Germinal center (tissue), 1 donor: Measurements from ENCODE around the gene UTF1.

Experiments
- DNase-seq: peaks from one replicate; pipeline ENCODE4 v3.0.0; 2012; ENCODE audit warnings: mixed read lengths, low spot score

UTF1 gene

DNA sequence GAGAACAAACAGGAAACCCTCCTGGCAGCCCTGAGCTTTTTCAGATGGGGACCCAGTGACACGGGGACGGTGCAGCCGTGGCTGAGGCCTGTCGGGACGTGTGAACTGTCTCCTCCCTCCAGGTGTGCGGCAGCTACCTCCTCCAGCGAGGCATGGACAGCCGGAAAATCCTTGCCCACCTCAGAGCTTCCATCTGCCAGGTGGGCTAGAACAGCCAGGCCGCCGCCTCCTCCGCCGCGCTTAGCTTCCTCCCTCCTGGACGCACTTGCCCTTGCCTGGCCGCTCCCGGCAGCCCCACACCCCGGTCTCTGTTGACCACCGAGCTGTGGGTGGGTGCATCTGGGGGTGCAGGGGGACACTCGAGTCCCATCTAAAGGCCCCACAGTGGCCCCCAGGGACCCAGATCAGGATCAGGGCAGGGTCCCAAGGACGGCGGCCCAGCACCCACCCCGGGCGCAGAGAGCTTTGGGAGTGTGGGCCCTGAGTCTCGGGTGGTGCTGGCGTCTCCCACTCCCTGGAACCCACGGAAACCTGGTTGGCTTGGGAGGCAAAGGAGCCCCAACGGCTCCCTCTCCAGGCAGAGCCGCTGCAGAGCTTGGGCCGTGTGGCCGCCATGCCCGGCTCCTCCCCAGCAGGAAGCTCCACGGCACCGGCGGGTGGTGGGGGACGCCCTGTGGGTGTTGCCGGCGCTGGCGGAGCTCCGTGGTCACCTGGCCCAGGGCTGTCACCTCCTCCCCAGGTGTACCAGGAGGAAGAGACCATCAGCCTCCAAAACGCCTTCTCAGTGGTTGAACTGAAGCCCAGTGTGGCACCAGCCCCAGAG is 32.9 kb upstream of the UTF1 start:
- DNase-seq = no peak

DNA sequence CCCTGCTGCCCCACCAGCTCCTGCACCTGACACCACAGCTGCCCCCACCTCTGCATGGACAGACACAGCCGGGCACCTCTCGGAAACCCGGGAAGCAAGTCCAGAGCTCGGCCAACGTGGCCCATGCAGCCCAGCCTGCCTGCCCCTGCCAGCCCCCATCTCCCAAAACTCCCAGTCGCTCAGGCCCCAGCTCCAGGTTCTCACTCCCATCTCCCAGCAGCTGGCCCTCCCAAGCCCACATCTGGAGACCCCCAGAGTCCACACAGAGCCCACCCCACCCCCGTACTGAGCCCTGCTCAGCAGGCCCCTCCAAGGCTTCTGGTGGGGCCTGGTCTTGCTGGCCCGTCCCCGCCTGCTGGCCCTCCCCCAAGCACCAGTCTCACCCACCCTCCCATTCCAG is 32.2 kb upstream of the UTF1 start:
- DNase-seq = no peak

DNA sequence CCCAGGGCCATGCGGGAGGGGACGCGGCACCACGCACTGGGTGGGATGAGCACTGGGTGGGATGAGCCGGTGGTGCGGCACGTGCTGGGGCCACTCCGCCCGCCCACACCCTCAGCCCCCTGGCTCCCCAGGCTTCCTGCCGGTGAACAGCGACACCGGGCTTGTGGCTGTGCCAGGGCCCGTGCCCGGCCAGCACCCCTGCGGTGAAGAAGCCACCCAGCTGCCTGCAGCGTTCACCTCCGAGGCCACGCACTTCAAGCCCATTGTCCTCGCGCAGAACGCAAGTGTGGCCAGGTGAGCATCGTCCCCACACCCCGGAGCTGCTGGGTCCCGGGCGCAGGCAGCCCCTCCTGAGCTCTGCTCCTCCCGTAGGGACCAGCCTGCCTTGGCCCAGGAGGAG is 31.8 kb upstream of the UTF1 start:
- no peak for DNase-seq

DNA sequence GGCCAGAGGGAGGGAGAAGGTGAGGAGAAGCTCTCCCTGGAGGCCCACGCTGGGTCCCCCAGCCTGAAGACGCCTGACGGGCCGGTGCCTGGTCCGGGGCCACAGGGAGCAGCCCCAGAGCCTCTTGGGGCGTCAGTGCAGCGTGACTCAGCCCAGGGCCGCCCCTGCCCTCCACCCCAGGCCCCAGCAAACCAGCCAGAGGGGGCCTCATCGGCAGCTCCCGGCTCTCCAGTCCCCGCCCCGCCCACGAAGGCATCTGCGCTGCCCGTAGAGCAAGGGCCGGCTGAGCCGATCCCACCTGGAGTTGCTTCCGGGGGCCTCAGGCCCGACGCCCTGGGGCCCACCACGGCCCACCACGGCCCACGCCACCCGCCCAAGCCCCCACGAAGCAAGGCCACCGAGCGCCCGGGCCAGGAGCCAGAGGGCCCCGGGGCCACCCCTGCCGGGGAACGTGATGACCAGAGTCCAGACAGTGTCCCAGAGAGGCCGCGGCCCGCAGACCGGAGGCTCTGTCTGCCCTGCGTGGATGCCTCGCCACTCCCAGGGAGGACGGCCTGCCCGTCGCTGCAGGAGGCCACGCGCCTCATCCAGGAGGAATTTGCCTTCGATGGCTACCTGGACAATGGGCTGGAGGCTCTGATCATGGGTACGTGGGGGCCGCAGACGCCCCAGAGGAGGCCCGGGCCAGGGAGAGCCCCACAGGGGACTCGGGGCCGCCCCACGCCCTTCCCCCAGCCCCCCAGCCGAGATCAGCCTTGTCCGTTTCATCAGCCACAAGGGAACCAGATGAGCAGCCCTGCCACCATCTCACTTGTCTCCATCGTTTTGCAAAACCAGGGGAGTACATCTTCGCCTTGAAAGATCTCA is 31.2 kb upstream of the UTF1 start:
- no peak for DNase-seq

DNA sequence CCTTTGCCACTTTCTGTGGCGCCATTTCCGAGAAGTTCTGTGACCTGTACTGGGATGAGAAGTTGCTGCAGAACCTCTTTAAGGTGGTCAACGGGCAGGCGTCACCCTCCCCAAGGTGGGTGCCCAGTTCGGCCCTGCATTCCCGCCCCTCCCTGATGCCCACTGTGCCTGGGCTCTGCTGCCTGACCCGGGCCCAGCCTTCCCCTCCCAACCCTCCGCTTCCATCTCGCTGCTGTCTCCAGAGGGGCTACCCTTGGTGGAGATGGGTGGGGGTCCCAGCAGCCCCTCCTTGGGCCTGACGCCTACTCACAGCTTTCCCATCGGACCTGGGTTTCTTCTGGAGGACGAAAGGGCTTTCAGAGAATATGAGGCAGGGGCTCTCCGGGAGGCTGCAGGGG is 30.5 kb upstream of the UTF1 start:
- no peak for DNase-seq

DNA sequence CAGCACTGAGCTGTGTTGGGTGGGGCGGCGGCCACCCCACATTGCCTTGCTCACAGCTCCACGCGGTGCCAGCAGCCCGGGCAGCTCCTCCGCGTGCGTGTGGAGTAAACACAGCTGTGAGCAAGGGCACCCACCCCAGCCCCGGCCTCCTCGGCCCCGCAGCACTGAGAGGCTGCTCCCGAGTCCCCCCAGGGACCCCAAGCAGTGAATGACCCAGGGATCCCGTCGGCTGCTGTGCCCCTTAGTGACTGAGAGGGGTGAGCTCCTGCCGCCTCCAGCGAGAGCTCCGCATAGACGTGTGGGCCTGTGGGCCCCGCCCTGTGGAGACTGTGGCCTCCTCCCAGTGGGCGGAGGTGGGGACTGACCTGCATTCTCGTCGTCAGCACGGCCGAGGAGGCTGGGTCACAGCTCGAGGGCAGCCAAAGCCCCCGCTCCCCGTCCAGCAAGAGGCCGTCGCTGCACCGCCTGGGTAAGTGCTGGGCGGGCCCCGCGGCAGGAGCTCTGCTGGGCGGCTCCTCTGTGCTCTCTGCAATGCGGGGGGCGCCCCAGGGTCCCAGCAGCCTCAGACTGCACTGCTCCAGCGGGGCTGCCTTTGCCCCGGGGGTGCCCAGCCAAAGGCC is 29.9 kb upstream of the UTF1 start:
- no peak for DNase-seq

DNA sequence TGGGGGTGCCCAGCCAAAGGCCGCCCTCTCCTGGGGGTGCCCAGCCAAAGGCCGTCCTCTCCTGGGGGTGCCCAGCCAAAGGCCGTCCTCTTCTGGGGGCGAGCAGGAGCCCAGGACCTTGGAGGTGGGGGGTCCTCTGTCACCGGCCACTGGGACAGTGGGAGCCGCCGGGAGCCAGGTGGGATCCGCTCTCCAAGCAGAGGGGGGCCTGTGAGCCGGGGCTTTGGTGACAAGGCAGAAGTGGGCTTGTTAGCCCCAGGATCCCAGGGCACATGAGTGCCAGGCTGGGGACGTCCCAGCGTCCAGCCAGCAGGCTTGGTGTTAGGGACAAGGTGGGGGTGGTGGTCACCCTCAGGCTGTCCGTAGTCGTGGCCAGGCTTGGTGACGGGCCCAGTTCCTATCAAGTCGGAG is 29.4 kb upstream of the UTF1 start:
- no peak for DNase-seq

DNA sequence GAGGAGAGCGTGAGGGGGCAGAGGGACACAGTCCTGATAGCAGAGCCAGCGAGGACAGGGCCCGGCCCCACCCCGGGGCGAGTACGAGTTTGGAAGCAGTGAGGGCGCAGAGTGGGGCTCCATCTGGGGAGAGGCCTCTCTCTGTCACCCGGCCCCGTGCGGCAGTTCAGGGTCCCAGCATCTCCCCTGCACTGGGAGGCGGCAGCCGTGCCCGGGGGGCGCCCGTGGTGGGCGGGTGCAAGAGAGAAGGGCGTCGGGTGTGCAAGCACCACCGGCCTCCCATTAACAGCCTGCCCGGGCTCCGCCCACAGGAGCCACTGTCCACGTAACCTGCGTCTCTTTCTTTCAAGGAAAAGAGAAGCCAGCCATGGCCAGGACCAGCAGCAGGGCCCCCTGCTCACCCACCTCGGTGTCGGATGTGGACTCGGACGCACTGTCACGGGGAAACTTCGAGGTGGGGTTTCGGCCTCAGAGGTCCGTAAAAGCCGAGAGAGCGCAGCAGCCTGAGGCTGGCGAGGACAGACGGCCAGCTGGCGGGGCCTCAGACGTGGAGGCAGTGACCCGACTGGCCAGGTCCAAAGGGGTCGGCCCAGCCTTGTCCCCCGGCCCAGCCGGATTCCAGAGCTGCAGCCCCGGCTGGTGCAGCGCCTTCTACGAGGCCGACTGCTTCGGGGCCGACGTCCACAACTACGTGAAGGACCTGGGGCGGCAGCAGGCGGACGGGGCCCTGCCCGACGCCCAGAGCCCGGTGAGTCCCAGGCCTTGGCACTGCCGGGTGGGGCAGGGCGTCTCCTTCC is 28.7 kb upstream of the UTF1 start:
- no peak for DNase-seq

DNA sequence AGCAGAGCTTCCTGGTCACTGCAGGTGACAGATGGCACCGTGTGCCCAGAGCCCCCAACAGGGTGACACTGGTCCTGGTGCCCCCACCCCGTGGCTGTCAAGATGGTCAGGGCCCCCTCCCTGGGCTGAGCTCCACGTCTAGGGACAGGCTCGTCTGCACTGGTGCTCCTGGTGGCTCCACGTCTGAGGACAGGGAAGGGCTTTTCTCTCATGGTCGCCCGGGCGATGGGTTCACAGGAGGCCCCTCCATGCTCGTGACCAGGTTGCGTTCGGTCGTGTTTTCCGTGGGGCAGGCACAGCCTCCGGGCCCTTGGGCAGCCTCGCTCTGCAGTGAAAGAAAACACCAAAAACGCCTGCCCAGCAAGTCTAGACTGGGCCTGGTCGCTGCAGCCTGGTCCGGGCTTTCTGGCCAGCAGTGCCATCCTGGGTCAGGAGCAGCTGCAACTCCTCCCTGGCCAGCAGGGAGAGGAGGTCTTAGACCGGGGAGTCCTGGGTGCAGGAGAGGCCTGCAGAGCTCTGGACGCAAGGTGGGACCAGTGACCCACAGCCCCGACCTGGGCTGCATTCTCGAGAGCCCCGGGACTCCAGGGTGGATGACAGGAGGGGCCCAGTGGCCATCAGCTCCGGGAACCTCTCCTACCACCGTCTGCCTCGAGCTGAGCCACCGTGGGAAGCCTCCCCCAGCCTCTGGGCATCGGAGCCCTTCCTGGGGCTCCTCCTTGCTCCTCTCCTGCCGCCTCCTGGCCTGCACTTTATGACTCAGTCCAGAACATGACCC is 27.9 kb upstream of the UTF1 start:
- no peak for DNase-seq

DNA sequence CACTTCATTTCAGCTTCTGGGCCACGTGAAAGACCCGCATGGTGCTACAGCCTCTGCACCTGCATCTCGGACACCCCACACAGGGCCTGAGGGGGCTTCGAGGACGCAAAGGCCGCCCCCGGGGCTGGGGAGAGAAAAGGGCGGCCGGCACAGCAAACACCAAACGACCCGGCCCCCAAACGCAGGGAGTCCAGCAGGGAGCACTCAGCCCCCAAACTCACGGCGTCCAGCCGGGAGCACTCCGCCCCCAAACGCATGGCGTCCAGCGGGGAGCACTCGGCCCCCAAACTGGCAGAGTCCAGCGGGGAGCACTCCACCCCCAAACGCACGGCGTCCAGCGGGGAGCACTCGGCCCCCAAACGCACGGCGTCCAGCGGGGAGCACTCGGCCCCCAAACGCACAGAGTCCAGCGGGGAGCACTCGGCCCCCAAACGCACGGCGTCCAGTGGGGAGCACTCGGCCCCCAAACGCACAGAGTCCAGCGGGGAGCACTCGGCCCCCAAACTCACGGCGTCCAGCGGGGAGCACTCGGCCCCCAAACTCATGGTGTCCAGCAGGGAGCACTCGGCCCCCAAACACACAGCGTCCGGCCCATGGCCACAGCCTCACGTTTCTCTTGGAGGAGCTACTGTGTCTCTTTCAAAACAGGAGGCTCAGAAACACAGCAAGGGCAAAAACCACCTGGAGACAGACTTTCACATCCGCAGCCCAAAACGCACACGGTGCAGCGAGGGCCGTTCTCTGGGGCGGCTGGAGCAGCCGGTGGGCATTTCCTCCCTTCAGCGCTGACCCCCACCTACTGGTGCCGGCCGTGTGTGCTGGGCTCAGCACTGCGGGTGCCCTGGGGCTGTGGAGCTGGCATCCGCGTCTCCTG is 27.0 kb upstream of the UTF1 start:
- DNase-seq = no peak

DNA sequence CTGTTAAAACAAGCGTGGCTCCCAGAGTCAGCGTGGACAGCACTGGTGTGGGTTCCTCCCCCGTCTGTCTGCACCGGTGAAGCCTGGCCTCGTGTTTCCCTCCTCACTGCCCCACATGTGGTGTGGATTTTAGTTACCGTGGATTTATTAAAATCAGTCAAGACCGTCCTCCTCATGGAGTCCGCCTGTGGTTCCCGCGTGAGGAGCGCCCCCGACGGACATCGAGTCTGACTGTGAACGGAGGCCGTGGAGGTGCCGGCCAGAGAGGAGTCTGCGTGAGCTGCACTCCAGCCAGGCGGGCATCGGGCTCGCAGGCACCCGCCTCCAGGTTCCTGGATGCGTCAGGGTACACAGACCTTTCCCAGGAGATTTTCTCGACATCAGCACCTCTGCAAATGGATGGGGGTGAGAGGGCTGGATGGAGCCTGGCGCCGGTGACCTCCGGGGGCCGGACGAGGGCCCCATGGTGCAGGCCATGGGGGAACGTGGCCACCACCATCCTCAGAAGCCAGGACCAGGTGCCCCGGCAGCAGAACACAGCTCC is 26.3 kb upstream of the UTF1 start:
- no peak for DNase-seq

DNA sequence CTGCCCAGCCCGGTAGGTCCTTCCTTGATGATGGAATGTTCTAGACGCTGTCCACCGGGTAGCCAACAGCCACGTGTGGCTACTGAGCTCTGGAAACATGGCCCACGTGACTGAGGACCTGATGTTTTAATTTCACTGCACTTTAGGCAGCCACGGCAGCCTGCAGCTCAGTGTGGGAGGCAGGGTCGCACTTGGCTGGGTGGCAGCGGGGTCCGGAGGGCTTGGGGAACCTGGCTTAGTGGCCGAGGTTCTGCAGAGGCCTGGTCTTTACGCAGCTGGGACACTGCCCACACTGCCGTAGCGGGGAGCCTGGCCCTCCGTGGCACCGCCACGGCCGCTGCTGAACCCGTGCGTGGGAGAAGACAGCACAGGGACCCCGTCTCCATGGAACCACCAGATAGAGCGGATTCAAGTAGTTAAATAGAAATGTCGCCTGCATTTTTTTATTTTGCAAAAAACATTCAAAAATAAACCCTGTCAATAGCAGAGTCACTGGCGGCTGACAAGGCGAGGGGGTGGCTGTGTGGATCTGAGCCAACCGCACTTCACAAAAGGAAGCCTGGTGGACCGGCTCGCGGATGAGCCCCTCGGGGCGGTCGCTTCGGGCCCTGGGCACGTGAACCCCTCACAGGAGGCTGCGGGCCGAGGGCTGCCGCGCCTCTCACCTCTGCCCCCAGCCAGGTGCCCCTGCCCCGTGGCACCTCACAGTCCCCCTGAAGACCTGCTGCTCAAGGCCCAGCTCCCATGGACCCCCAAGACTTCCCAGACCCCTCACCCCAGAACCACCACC is 25.6 kb upstream of the UTF1 start:
- DNase-seq = no peak

DNA sequence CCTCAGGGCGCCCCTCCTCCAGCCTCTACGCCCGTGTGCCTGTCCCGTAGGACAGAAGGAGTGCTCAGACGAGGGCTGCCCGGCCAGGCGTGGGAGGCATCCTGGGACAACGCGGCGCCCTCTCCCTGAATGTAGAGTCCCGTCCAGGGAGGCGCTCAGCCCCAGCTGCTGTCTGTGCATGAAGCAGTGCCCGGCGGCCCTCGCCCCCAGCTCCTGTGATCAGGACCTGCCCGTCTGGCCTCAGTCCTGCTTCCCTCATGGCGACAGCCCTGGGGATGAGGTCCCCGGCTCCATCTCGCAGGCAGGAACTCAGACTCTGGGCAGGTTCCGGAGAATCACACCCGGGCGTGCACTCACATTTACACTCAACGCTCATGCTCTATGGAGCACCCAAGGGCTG is 24.9 kb upstream of the UTF1 start:
- no peak for DNase-seq

DNA sequence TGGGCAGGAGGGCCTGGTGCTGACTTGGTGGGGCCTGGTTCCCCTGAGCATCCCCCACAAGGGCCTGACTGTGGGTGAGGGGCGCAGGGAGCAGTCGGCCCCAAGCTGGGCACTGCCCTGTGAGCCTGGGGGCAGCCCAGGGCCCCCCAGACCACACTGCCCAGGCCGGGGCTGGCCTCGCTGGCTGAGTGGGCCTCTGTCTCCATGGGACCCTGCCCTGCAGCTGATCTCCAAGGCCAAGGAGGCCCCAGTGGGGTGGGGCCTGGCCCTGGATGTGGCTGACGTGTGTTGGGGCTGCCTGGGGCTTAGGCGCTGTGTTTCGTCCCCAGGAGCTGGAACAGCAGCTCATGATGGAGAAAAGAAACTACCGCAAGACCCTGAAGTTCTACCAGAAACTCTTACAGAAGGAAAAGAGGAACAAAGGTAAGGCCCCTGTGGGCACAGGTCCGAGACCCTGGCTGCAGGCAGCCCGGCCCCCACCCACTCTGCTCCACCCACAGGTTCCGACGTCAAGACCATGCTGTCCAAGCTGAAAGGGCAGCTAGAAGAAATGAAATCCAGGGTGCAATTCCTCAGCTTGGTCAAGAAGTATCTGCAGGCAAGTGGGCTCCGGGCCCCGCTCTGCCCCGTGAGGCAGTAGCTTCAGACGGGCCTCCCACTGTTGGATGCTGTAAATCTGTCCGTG is 23.5 kb upstream of the UTF1 start:
- DNase-seq = no peak

DNA sequence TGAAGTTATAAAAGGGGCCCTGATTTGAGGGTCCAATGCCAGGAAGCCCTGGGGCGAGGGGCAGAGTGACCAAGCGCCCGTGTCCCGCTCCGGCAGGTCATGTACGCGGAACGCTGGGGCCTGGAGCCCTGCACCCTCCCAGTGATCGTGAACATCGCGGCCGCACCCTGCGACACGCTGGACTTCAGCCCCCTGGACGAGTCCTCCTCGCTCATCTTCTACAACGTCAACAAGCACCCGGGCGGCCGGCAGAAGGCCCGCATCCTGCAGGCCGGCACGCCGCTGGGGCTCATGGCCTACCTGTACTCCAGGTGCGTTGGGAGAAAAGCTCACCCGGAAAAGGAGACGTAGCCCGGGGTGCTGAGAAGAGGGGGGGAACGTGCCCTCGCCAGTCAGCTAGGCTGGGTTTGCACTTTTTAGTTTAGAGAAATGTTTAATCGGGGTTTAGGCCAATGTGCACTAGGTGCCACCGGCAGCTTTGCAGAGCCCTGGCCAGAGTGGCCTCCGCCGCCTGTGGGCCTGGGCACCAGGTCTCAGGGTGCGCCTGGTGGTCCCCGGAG is 22.9 kb upstream of the UTF1 start:
- DNase-seq = no peak

DNA sequence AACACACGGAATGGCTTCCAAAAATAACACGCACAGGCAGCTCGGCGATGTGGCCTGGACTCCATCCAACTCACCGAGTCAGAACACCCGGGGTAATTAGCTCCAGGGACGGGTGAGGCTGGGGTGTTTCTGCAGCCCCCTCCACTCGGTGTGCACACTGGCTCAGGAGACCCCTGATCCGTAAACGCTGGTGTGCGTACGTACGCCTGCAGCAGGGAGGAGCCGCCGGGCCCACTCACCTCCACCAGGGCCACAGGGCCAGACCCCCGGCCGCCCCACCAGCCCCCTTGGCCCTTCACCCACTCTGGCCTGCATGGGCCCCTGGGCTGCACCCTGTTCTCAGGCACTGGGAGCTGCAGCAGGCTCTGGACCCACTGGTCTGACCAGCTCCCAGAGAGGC is 22.4 kb upstream of the UTF1 start:
- no peak for DNase-seq

DNA sequence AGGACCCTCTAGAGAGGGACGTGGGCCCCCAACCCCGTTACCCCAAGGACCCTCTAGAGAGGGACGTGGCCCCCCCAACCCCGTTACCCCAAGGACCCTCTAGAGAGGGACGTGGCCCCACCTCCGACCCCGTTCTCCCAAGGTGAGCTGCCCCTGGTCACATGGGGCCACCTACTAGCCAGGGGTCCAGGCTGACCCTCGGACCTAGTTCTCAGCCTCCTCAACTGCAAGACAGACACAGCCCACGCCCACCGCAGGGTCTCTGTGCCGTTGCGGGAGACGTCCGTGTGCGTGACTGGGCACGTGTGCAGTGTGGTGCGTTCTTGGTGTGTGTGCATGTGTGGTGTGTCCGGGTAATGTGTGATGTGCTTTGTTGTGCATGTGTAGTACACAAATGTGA is 21.6 kb upstream of the UTF1 start:
- no peak for DNase-seq

DNA sequence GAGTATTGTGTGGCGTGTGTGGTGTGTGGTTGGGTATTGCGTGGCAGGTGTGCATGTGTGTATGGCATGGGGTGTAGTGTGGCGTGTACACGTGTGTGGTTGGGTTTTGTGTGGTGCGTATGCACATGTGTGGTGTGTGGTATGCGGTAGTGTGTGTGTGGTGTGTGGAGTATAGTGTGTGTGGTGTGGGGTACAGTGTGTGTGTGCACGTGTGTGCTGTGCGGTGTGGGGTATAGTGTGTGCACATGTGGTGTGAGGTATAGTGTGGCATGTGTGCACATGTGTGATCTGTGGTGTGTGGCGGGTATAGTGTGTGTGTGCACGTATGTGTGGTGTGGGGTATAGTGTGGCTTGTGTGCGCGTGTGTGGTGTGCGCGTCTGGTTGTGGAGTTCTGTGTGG is 20.9 kb upstream of the UTF1 start:
- no peak for DNase-seq
